Measurements from ENCODE around the gene CKLF. TPM values are rescaled to one million over a fixed set of nuclear protein-coding genes. Genes with fewer than 3 reads are reported as not detected.

CKLF gene
- total RNA-seq, 6 experiments from 2014 or later = 8.4 to 30.5 (median 14.0) TPM

DNA sequence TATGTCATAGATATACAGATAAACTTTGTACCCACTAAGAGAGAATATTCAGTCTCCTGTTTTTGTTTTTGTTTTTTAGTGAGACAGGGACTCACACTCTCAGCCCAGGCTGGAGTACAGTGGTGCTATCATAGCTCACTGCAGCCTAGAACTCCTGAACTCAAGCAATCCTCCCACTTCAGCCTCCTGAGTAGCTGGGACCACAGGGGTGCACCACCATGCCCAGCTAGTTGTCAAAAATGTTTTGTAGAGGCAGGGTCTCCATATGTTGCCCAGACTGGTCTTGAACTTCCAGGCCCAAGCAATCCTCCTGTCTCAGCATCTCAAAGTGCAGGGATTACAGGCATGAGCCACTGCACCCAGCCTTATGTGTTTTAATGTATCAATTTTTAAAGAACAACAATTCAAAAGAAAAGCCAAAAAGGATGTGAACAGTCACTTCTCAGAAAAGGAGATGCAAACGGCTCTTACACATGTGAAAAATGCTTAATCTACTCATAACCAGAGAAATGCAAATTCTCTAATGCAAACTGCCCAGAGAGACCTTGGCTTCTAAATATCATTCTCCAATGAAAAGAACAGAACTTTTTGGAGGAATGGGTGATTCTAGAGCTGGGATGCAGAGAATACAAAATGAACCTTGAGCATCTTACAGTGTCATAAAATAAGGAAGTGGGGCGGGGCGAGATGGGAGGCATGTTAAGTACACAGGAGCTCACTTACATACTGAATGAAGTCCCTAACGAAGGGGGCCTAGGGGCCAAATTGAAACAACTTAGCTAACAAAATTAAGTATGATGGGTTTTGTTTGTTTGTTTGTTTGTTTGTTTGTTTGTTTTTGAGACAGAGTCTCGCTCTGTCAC, 44.8 kb downstream of the CKLF start:
- Histone ChIP-seq H3K4me1 (no peaks in the 10 kb centered on the region), H3K9me3 (no peaks in the 10 kb centered on the region), H3K4me3 (no peak overlapping the region), H3K36me3 (no peaks in the 10 kb centered on the region), H3K27me3 (no peaks in the 10 kb centered on the region), H3K27ac (no peak overlapping the region)
- TF ChIP-seq, protein P1, sequence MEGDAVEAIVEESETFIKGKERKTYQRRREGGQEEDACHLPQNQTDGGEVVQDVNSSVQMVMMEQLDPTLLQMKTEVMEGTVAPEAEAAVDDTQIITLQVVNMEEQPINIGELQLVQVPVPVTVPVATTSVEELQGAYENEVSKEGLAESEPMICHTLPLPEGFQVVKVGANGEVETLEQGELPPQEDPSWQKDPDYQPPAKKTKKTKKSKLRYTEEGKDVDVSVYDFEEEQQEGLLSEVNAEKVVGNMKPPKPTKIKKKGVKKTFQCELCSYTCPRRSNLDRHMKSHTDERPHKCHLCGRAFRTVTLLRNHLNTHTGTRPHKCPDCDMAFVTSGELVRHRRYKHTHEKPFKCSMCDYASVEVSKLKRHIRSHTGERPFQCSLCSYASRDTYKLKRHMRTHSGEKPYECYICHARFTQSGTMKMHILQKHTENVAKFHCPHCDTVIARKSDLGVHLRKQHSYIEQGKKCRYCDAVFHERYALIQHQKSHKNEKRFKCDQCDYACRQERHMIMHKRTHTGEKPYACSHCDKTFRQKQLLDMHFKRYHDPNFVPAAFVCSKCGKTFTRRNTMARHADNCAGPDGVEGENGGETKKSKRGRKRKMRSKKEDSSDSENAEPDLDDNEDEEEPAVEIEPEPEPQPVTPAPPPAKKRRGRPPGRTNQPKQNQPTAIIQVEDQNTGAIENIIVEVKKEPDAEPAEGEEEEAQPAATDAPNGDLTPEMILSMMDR (IDR thresholded peaks at IDR 0.05) = no peak
- no peak for TF ChIP-seq POLR2A (IDR thresholded peaks at IDR 0.05)
- ATAC-seq (no peak), DNase-seq (no peak)
- WGBS (ENCODE audit: insufficient coverage, low coverage, low lambda C conversion rate, missing lambda C conversion rate) = 75% methylated on average over 4 of the region's 5 CpGs
- intact Hi-C loops (cut with DNase I) = no loop called here

DNA sequence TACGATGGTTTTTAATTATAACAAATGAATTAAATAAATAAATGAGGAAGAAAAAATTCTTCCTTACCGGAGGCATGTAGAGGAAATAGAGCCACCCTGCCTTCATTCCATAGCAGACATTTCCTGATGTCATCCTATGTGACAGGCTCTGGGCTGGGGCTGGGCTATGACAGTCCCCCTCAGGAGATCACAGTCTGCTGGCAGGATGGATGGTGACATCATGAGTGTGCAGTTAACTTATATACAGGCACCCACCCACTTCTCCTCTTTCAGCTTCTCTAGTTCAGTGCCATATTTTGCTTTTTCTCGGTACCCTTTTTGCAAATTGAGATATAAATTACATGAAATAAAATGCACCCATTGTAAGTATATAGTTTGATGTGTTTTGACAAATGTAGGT, 45.7 kb downstream of the CKLF start:
- Histone ChIP-seq H3K27ac (no peak overlapping the region), H3K36me3 (no peaks in the 10 kb centered on the region), H3K9me3 (no peaks in the 10 kb centered on the region), H3K27me3 (no peaks in the 10 kb centered on the region), H3K4me1 (no peaks in the 10 kb centered on the region), H3K4me3 (no peak overlapping the region)
- TF ChIP-seq, protein P1 (IDR thresholded peaks at IDR 0.05) = no peak
- no peak for TF ChIP-seq POLR2A (IDR thresholded peaks at IDR 0.05)
- ATAC-seq (no peak), DNase-seq (no peak)
- intact Hi-C loops (cut with DNase I) = no loop called here
- 75% methylated on average over 3 of the region's 3 CpGs for WGBS (ENCODE audit: insufficient coverage, low coverage, low lambda C conversion rate, missing lambda C conversion rate)

DNA sequence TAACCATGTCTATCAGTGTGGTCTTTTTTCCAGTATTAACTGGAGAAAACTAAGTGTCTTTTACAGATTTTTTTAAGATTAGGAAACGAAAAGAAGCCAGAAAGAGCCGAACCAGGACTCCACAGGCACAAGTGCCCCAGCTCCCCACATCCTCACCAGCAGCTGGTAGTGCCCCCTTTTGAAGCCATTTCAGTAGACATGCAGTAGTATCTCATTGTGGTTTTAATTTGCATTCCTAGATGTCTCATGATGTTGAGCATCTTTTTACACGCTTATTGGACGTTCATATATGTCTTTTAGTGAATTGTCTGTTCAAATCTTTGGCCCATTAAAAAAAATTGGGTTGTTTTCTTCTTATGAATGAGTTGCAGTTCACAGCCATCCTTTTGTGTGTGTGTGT, 47.4 kb downstream of the CKLF start:
- Histone ChIP-seq H3K27ac (no peak overlapping the region), H3K36me3 (no peaks in the 10 kb centered on the region), H3K4me1 (no peaks in the 10 kb centered on the region), H3K9me3 (no peaks in the 10 kb centered on the region), H3K4me3 (no peak overlapping the region), H3K27me3 (no peaks in the 10 kb centered on the region)
- WGBS (ENCODE audit: insufficient coverage, low coverage, low lambda C conversion rate, missing lambda C conversion rate) = 84% methylated on average over 4 of the region's 4 CpGs
- intact Hi-C loops (cut with DNase I) = loop anchor here (10.0 kb wide), 2 partner anchors 125 to 175 kb away; partner anchors contain the start of gene BEAN1 (in 1 of the 2)
- no peak for TF ChIP-seq POLR2A (IDR thresholded peaks at IDR 0.05)
- TF ChIP-seq, protein P1 (IDR thresholded peaks at IDR 0.05) = no peak
- ATAC-seq = no peak
- no peak for DNase-seq

DNA sequence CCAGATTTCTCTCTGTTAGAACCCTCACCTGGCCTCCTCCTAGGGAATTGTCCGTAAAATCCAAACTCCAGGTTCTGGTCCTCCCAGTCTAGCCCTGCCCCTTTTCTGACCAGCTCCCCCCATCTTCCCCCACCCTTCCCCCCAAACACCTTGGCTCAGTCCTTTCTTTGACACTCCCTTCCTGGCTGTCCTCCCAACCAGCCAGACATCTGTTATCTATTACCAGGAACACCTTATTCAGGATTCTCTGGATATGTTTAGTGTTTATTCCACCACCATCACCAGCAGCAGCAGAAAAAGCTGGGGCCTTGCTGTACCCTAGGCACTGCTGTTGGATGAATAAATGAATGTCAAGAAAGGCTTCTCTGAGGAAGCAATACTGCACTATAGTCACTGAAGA, 48.1 kb downstream of the CKLF start:
- H3K4me3 ChIP-seq = no peak overlapping the region
- H3K9me3 ChIP-seq = no peaks in the 10 kb centered on the region
- no peaks in the 10 kb centered on the region for H3K4me1 ChIP-seq
- no peaks in the 10 kb centered on the region for H3K27me3 ChIP-seq
- DNase-seq = no peak
- TF ChIP-seq, protein P1 (IDR thresholded peaks at IDR 0.05) = no peak
- TF ChIP-seq POLR2A (IDR thresholded peaks at IDR 0.05) = no peak
- no peaks in the 10 kb centered on the region for H3K36me3 ChIP-seq
- H3K27ac ChIP-seq = no peak overlapping the region
- intact Hi-C loops (cut with DNase I) = loop anchor here (10.0 kb wide), 2 partner anchors 126 to 176 kb away; partner anchors contain the start of gene BEAN1 (in 1 of the 2)
- no peak for ATAC-seq
- 100% methylated on average over 1 of the region's 1 CpG for WGBS (ENCODE audit: insufficient coverage, low coverage, low lambda C conversion rate, missing lambda C conversion rate)
